Transverse colon (tissue), 3 donors: ENCODE measurements around the gene CUTC.

Experiments used
- EP300 ChIP-seq: sonication (generic); formaldehyde crosslinking; IDR thresholded peaks from one replicate; pipeline ENCODE4 v1.6.1; 2017; ENCODE audit warnings: antibody characterized with exemption, low read depth
- TF ChIP-seq, protein P1 (sequence below), 5 experiments: fragments of 200-600 bp in 3 of 5; fragments of 450-650 bp in 2 of 5; sonication (generic) in 3 of 5; IDR thresholded peaks; 1 replicate in 2 of 5; 2 replicates in 3 of 5; pipeline ENCODE4 v1.5.1; 2016 to 2017; ENCODE audit warnings: antibody characterized with exemption in 5 of 5, inconsistent platforms in 3 of 5, mild to moderate bottlenecking in 2 of 5, moderate library complexity in 1 of 5

DNA sequence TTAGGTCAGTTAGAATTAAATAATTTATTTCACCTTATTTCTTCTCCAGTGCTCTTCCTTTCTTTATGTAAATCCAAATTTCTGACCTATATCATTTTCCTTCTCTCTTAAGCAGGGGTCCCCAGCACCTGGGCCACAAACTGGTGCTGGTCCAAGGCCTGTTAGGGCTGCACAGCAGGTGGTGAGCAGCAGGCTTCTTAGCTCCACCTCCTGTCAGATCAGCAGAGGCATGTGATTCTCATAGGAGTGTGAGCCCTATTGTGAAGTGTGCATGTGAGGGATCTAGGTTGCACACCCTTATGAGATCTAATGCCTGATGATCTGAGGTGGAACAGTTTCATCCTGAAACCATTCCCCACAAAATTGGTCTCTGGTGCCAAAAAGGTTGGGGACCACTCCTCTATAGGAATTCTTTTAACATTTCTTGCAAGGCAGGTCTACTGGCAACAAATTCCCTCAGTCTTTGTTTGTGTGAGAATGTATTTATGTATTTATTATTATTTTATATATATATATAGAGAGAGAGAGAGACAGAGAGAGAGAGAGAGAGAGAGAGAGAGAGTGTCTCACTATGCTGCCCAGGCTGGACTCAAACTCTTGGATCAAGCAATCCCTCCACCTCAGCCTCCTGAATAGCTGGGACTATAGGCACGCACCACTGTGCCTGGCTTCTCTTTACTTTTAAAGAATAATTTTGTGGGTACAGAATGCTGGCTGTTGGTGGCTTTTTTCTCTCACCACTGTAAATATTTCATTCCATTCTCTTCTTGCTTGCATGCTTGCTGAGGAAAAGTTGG, 46.1 kb downstream of the CUTC start:
- TF ChIP-seq, protein P1, sequence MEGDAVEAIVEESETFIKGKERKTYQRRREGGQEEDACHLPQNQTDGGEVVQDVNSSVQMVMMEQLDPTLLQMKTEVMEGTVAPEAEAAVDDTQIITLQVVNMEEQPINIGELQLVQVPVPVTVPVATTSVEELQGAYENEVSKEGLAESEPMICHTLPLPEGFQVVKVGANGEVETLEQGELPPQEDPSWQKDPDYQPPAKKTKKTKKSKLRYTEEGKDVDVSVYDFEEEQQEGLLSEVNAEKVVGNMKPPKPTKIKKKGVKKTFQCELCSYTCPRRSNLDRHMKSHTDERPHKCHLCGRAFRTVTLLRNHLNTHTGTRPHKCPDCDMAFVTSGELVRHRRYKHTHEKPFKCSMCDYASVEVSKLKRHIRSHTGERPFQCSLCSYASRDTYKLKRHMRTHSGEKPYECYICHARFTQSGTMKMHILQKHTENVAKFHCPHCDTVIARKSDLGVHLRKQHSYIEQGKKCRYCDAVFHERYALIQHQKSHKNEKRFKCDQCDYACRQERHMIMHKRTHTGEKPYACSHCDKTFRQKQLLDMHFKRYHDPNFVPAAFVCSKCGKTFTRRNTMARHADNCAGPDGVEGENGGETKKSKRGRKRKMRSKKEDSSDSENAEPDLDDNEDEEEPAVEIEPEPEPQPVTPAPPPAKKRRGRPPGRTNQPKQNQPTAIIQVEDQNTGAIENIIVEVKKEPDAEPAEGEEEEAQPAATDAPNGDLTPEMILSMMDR (IDR thresholded peaks at IDR 0.05): no peak
- TF ChIP-seq EP300: no peak
